ENCODE measurements around the gene PPP4R3A.
"Not testable (repeated sequence)": the region's sequence is repeated elsewhere in the genome, so short reads cannot be mapped to it uniquely, and the experiment has no call there.

PPP4R3A gene

GRCh38 chr14:91510171-91511042, at the start of gene PPP4R3A:
Gene PPP4R3A, minus strand, starts transcription at chr14:91510310. Its CDS starts 663 bp downstream, at chr14:91509647.
- peak; percentile 92 for DNase-seq

GRCh38 chr14:91555531-91555930, 45.4 kb upstream of the PPP4R3A start:
- no peak for DNase-seq

- no peak for DNase-seq
Observed at GRCh38 chr14:91554535-91555332, 44.6 kb upstream of the PPP4R3A start.

- no peak for DNase-seq
Observed at GRCh38 chr14:91548108-91548507, 38.0 kb upstream of the PPP4R3A start.

- DNase-seq: no peak
Observed at GRCh38 chr14:91545946-91546716, 36.0 kb upstream of the PPP4R3A start.

- DNase-seq: no peak
Observed at GRCh38 chr14:91545204-91545603, 35.1 kb upstream of the PPP4R3A start.

GRCh38 chr14:91536327-91536726, 26.2 kb upstream of the PPP4R3A start:
- no peak for DNase-seq

- DNase-seq: not testable (repeated sequence)
Observed at GRCh38 chr14:91534059-91534458, 23.9 kb upstream of the PPP4R3A start.

- DNase-seq: no peak
Observed at GRCh38 chr14:91533623-91534022, 23.5 kb upstream of the PPP4R3A start.

- DNase-seq: no peak
Observed at GRCh38 chr14:91523972-91524371, 13.9 kb upstream of the PPP4R3A start.

- peak; percentile 7 for DNase-seq
Observed at GRCh38 chr14:91521061-91521640, 11.0 kb upstream of the PPP4R3A start.

GRCh38 chr14:91520138-91520537, 10.0 kb upstream of the PPP4R3A start:
- no peak for DNase-seq

GRCh38 chr14:91519239-91520036, 9.3 kb upstream of the PPP4R3A start:
- DNase-seq: no peak

GRCh38 chr14:91516663-91517388, 6.7 kb upstream of the PPP4R3A start:
- no peak for DNase-seq

GRCh38 chr14:91515979-91516378, 5.9 kb upstream of the PPP4R3A start:
- no peak for DNase-seq

- DNase-seq: no peak
Observed at GRCh38 chr14:91511043-91511383, 903 bp upstream of the PPP4R3A start.

- no peak for DNase-seq
Observed at GRCh38 chr14:91509878-91510170, 286 bp downstream of the PPP4R3A start.

GRCh38 chr14:91509083-91509877, 830 bp downstream of the PPP4R3A start:
- DNase-seq: peak; percentile 49

- no peak for DNase-seq
Observed at GRCh38 chr14:91508105-91508504, 2.0 kb downstream of the PPP4R3A start.

GRCh38 chr14:91506226-91506625, 3.9 kb downstream of the PPP4R3A start:
- DNase-seq: no peak

Measured in CD4-positive, alpha-beta T cell treated with Interleukin-21 for 1 hour (primary cell).